ENCODE data around the gene GPR108. TPM values are rescaled to one million over a fixed set of nuclear protein-coding genes. Genes with fewer than 3 reads are reported as not detected.

Gene GPR108
- total and polyA plus RNA-seq, 8 donors = 51.0 to 81.7 (median 62.6) TPM

- intact Hi-C loops (cut with DNase I) = no loop called here
- H3K4me1 ChIP-seq = no peaks in the 10 kb centered on the region
- peaks cover 0 to 74% of the 10 kb centered on the region in 2 donors for H3K36me3 ChIP-seq
- H3K9me3 ChIP-seq = no peaks in the 10 kb centered on the region
- H3K27ac ChIP-seq = no peak overlapping the region
- DNase-seq = no peak
- peaks cover 0 to 9% of the 10 kb centered on the region in 2 donors for H3K27me3 ChIP-seq
- no peak overlapping the region for H3K4me3 ChIP-seq
- no peak for ATAC-seq
- TF ChIP-seq CTCF (IDR thresholded peaks at IDR 0.05) = no peak
These were observed 51.3 kb downstream of the GPR108 start for GRCh38 chr19:6685962-6686627.

- TF ChIP-seq CTCF (IDR thresholded peaks at IDR 0.05) = no peak
- peaks cover 0 to 73% of the 10 kb centered on the region in 2 donors for H3K36me3 ChIP-seq
- DNase-seq = no peak
- no peak overlapping the region for H3K27ac ChIP-seq
- H3K27me3 ChIP-seq = peaks cover 0 to 9% of the 10 kb centered on the region in 2 donors
- intact Hi-C loops (cut with DNase I) = no loop called here
- no peaks in the 10 kb centered on the region for H3K9me3 ChIP-seq
- no peaks in the 10 kb centered on the region for H3K4me1 ChIP-seq
- no peak overlapping the region for H3K4me3 ChIP-seq
- no peak for ATAC-seq
These were observed 51.9 kb downstream of the GPR108 start for GRCh38 chr19:6685482-6685881.

GRCh38 chr19:6683971-6684370 lies 53.4 kb downstream of the GPR108 start:
- no peaks in the 10 kb centered on the region for H3K4me1 ChIP-seq
- intact Hi-C loops (cut with DNase I) = no loop called here
- DNase-seq (no peak), ATAC-seq (no peak)
- H3K4me3 ChIP-seq = no peak overlapping the region
- H3K27ac ChIP-seq = no peak overlapping the region
- peaks cover 0 to 76% of the 10 kb centered on the region in 2 donors for H3K36me3 ChIP-seq
- H3K9me3 ChIP-seq = no peaks in the 10 kb centered on the region
- no peak for TF ChIP-seq CTCF (IDR thresholded peaks at IDR 0.05)
- peaks cover 0 to 9% of the 10 kb centered on the region in 2 donors for H3K27me3 ChIP-seq

- DNase-seq (no peak), ATAC-seq (no peak)
- no peak for TF ChIP-seq CTCF (IDR thresholded peaks at IDR 0.05)
- H3K36me3 ChIP-seq = peaks cover 0 to 80% of the 10 kb centered on the region in 2 donors
- H3K4me3 ChIP-seq = no peak overlapping the region
- intact Hi-C loops (cut with DNase I) = no loop called here
- H3K9me3 ChIP-seq = no peaks in the 10 kb centered on the region
- H3K27ac ChIP-seq = no peak overlapping the region
- no peaks in the 10 kb centered on the region for H3K4me1 ChIP-seq
- peaks cover 0 to 9% of the 10 kb centered on the region in 2 donors for H3K27me3 ChIP-seq
These were observed 54.7 kb downstream of the GPR108 start for GRCh38 chr19:6682607-6683128.

GRCh38 chr19:6680141-6680540 lies 57.2 kb downstream of the GPR108 start:
- DNase-seq = no peak
- Histone ChIP-seq H3K4me3 (no peak overlapping the region), H3K27me3 (peaks cover 0 to 5% of the 10 kb centered on the region in 2 donors), H3K9me3 (no peaks in the 10 kb centered on the region), H3K4me1 (peaks cover 0 to 9% of the 10 kb centered on the region in 2 donors), H3K27ac (no peak overlapping the region), H3K36me3 (peaks cover 0 to 74% of the 10 kb centered on the region in 2 donors)
- ATAC-seq = no peak
- intact Hi-C loops (cut with DNase I) = no loop called here
- TF ChIP-seq CTCF (IDR thresholded peaks at IDR 0.05) = no peak

Small RNAs within 50 kb of the gene (microRNA-seq; reads per million reads assigned to microRNA genes)
- gene MIR6791 = 0.67 to 1.8 reads per million in 2 donors

Other genes starting within 250 kb of the GPR108 start
- gene TUBB4A, start 235.3 kb downstream of the GPR108 start, total RNA-seq = under 1 TPM; 0.35 to 0.65 TPM
- gene TUBB4A, start 235.3 kb downstream of the GPR108 start, polyA plus RNA-seq (ENCODE audit: insufficient read length in 6 of 6) = 1 to 10 TPM; 3.6 to 5.9 (median 4.9) TPM
- 10 to 100 TPM in 1 of 2 donors, 1 to 10 TPM in 1; 5.5 to 10.2 TPM for gene TNFSF9, start 206.6 kb downstream of the GPR108 start, total RNA-seq
- gene TNFSF9, start 206.6 kb downstream of the GPR108 start, polyA plus RNA-seq (ENCODE audit: insufficient read length in 6 of 6) = under 1 TPM; 0.20 to 0.70 (median 0.30) TPM
- under 1 TPM in 1 of 2 donors, not detected in 1; 0.42 TPM for gene CD70, start 146.4 kb downstream of the GPR108 start, total RNA-seq
- under 1 TPM in 3 of 6 donors, not detected in 3; 0.22 to 0.53 (median 0.36) TPM for gene CD70, start 146.4 kb downstream of the GPR108 start, polyA plus RNA-seq (ENCODE audit: insufficient read length in 6 of 6)
- 1 to 10 TPM; 2.1 to 6.2 TPM for gene TNFSF14, start 67.4 kb downstream of the GPR108 start, total RNA-seq
- gene TNFSF14, start 67.4 kb downstream of the GPR108 start, polyA plus RNA-seq (ENCODE audit: insufficient read length in 6 of 6) = under 1 TPM; 0.13 to 0.95 (median 0.34) TPM
- gene C3, start 16.9 kb downstream of the GPR108 start, total RNA-seq = 100 to 1,000 TPM; 748 to 881 TPM
- gene C3, start 16.9 kb downstream of the GPR108 start, polyA plus RNA-seq (ENCODE audit: insufficient read length in 6 of 6) = 100 to 1,000 TPM in 1 of 6 donors, 10 to 100 TPM in 5; 14.2 to 103 (median 41.7) TPM
- gene TRIP10, start 2.1 kb upstream of the GPR108 start, total RNA-seq = 10 to 100 TPM; 62.3 to 75.3 TPM
- 100 to 1,000 TPM in 3 of 6 donors, 10 to 100 TPM in 3; 84.9 to 120 (median 104) TPM for gene TRIP10, start 2.1 kb upstream of the GPR108 start, polyA plus RNA-seq (ENCODE audit: insufficient read length in 6 of 6)
- 10 to 100 TPM; 24.2 to 27.6 TPM for gene SH2D3A, start 29.9 kb upstream of the GPR108 start, total RNA-seq
- gene SH2D3A, start 29.9 kb upstream of the GPR108 start, polyA plus RNA-seq (ENCODE audit: insufficient read length in 6 of 6) = 1 to 10 TPM; 6.9 to 8.7 (median 7.9) TPM
- 10 to 100 TPM; 11.5 to 51.3 TPM for gene VAV1, start 35.1 kb upstream of the GPR108 start, total RNA-seq
- 1 to 10 TPM; 2.0 to 3.1 (median 2.7) TPM for gene VAV1, start 35.1 kb upstream of the GPR108 start, polyA plus RNA-seq (ENCODE audit: insufficient read length in 6 of 6)
- 10 to 100 TPM in 1 of 2 donors, 1 to 10 TPM in 1; 1.3 to 15.2 TPM for gene ADGRE1, start 150.0 kb upstream of the GPR108 start, total RNA-seq
- under 1 TPM; 0.09 to 0.55 (median 0.24) TPM for gene ADGRE1, start 150.0 kb upstream of the GPR108 start, polyA plus RNA-seq (ENCODE audit: insufficient read length in 6 of 6)

Data from left lung (tissue), 10 donors.